CD4-positive, alpha-beta T cell treated with Interleukin-2 at 100 ng/mL for 4 hours (primary cell): ENCODE data around the gene NPR2.

Source experiments
- DNase-seq: peaks from one replicate; pipeline ENCODE4 v3.0.0-alpha.2; 2020; ENCODE audit warnings: low spot score

The NPR2 gene

GRCh38 chr9:35801328-35802128 lies 10.1 kb downstream of the NPR2 start:
- no peak for DNase-seq

GRCh38 chr9:35806101-35806500 lies 14.7 kb downstream of the NPR2 start:
- no peak for DNase-seq

GRCh38 chr9:35808433-35808832 lies 17.0 kb downstream of the NPR2 start:
- DNase-seq: no peak

- DNase-seq: no peak
Measured at GRCh38 chr9:35810122-35810521, 18.7 kb downstream of the NPR2 start.

GRCh38 chr9:35811381-35812024 lies 20.1 kb downstream of the NPR2 start:
- no peak for DNase-seq

- peak; percentile 99 for DNase-seq
Measured at GRCh38 chr9:35812025-35812602, 20.7 kb downstream of the NPR2 start, which contains the start of gene SPAG8. TSS of gene SPAG8 (minus strand) at chr9:35812262. CDS start at chr9:35812147, 115 bp downstream.

- no peak for DNase-seq
Measured at GRCh38 chr9:35813434-35814105, 22.2 kb downstream of the NPR2 start.

GRCh38 chr9:35814106-35814840 lies 22.9 kb downstream of the NPR2 start:
- peak; percentile 29 for DNase-seq

- DNase-seq: peak; percentile 98
Measured at GRCh38 chr9:35814841-35815543, 23.6 kb downstream of the NPR2 start, which contains the start of gene HINT2. TSS of gene HINT2 (minus strand) at chr9:35815042. CDS start at chr9:35814979, 63 bp downstream.

GRCh38 chr9:35816708-35817107 lies 25.3 kb downstream of the NPR2 start:
- no peak for DNase-seq

GRCh38 chr9:35818341-35818740 lies 26.9 kb downstream of the NPR2 start:
- DNase-seq: no peak

- DNase-seq: no peak
Measured at GRCh38 chr9:35820076-35820475, 28.7 kb downstream of the NPR2 start.

- DNase-seq: no peak
Measured at GRCh38 chr9:35822926-35823325, 31.5 kb downstream of the NPR2 start.

GRCh38 chr9:35826071-35826701 lies 34.8 kb downstream of the NPR2 start:
- DNase-seq: peak; percentile 64

GRCh38 chr9:35827486-35827885 lies 36.1 kb downstream of the NPR2 start:
- no peak for DNase-seq

GRCh38 chr9:35828716-35829083 lies 37.3 kb downstream of the NPR2 start, which contains the start of gene FAM221B:
TSS of gene FAM221B (minus strand) at chr9:35828732. CDS start at chr9:35826161, 2,571 bp downstream.
- peak; percentile 4 for DNase-seq

- DNase-seq: peak; percentile 91
Measured at GRCh38 chr9:35829084-35829763, 37.8 kb downstream of the NPR2 start, which contains the start of gene TMEM8B. TSS of gene TMEM8B (plus strand) at chr9:35829228. CDS start at chr9:35829448, 220 bp downstream.

GRCh38 chr9:35829764-35830096 lies 38.3 kb downstream of the NPR2 start:
- DNase-seq: no peak

- no peak for DNase-seq
Measured at GRCh38 chr9:35831040-35831439, 39.6 kb downstream of the NPR2 start.

- no peak for DNase-seq
Measured at GRCh38 chr9:35832814-35833213, 41.4 kb downstream of the NPR2 start.
